Measurements from ENCODE around the gene UBE2E2. TPM values are rescaled to one million over a fixed set of nuclear protein-coding genes. Genes with fewer than 3 reads are reported as not detected.

Gene UBE2E2
- total and polyA plus RNA-seq, 2 donors (not counting 1 experiment from before 2014, with no cell fraction given): 16.0 to 45.0 TPM

GRCh38 chr3:23442598-23443383, 239.7 kb downstream of the UBE2E2 start:
- Mint-ChIP-seq H3K9me3 (ENCODE audit: insufficient read depth) (no peaks in the 10 kb centered on the region), H3K27ac (no peak overlapping the region), H3K4me1 (peaks cover 67% of the 10 kb centered on the region), H3K27me3 (no peaks in the 10 kb centered on the region), H3K4me3 (no peak overlapping the region)
- TF ChIP-seq CTCF (IDR thresholded peaks at IDR 0.05): no peak
- TF ChIP-seq EZH2 (IDR thresholded peaks at IDR 0.05; ENCODE audit: borderline replicate concordance, insufficient read depth, low read depth, low read length, poor library complexity, severe bottlenecking): no peak
- H3K4me2 ChIP-seq (replicated peaks; ENCODE audit: low read depth, low read length, poor library complexity, severe bottlenecking): peak overlapping the region; percentile 30
- DNase-seq: peak; percentile 71
- no peaks in the 10 kb centered on the region for H3K27me3 ChIP-seq (replicated peaks in 1 of 4; ENCODE audit: control extremely low read depth in 1 of 4, control insufficient read depth in 3 of 4, insufficient read depth in 4 of 4, low read length in 3 of 4)
- no peak overlapping the region for H3K9ac ChIP-seq (ENCODE audit: low read length)
- no peak overlapping the region for H2AFZ ChIP-seq (ENCODE audit: insufficient read depth, low read depth, low read length, poor library complexity, severe bottlenecking)
- ATAC-seq (ENCODE audit: low read depth): peak; percentile 92
- peaks cover 27 to 44% of the 10 kb centered on the region in 2 donors for H3K4me1 ChIP-seq (ENCODE audit: control insufficient read depth in 2 of 2, insufficient read depth in 2 of 2, low read length in 2 of 2)
- H4K20me1 ChIP-seq (ENCODE audit: control insufficient read depth, insufficient read depth, low read length, poor library complexity, severe bottlenecking): peaks cover 44% of the 10 kb centered on the region
- intact Hi-C loops (cut with micrococcal nuclease): loop anchor here (2.0 kb wide), 1 partner anchor 14 kb away; no protein-coding TSS in a partner anchor
- no peak overlapping the region for H3K4me3 ChIP-seq (ENCODE audit: control extremely low read depth in 1 of 5, extremely low read depth in 1 of 5, insufficient read depth in 1 of 5, low read depth in 2 of 5, low read length in 4 of 5)
- peaks cover 54% of the 10 kb centered on the region for H3K79me2 ChIP-seq (ENCODE audit: control insufficient read depth, insufficient read depth, low read length)
- no peaks in the 10 kb centered on the region for H3K9me3 ChIP-seq (ENCODE audit: control extremely low read depth in 1 of 3, control insufficient read depth in 2 of 3, insufficient read depth in 1 of 3, low read length in 2 of 3)
- ChIA-PET CTCF (interaction anchor here (1.0 kb wide), 1 partner anchor 24 kb away, joined by 3 read pairs; no protein-coding TSS in a partner anchor), POLR2A (interaction anchor here (0.6 to 1.2 kb wide), 2 partner anchors 9 to 242 kb away, joined by 3 to 5 read pairs; no protein-coding TSS in a partner anchor)
- no peak overlapping the region for H3K27ac ChIP-seq (ENCODE audit: low read length in 2 of 2)
- WGBS (ENCODE audit: insufficient coverage): 50% methylated on average over 2 of the region's 4 CpGs
- no peaks in the 10 kb centered on the region for H3K36me3 ChIP-seq (replicated peaks in 1 of 2; ENCODE audit: control extremely low read depth in 1 of 2, control insufficient read depth in 1 of 2, extremely low read depth in 1 of 2, insufficient read depth in 2 of 2, low read length in 1 of 2)

- H3K9ac ChIP-seq (ENCODE audit: low read length): no peak overlapping the region
- H3K27ac ChIP-seq (ENCODE audit: low read length in 2 of 2): no peak overlapping the region
- no peak overlapping the region for H3K4me3 ChIP-seq (ENCODE audit: control extremely low read depth in 1 of 5, extremely low read depth in 1 of 5, insufficient read depth in 1 of 5, low read depth in 2 of 5, low read length in 4 of 5)
- H3K4me2 ChIP-seq (replicated peaks; ENCODE audit: low read depth, low read length, poor library complexity, severe bottlenecking): no peak overlapping the region
- H4K20me1 ChIP-seq (ENCODE audit: control insufficient read depth, insufficient read depth, low read length, poor library complexity, severe bottlenecking): peaks cover 53% of the 10 kb centered on the region
- CTCF ChIA-PET: no interaction called here
- Mint-ChIP-seq H3K27me3 (no peaks in the 10 kb centered on the region), H3K4me1 (peaks cover 66% of the 10 kb centered on the region), H3K4me3 (no peak overlapping the region), H3K9me3 (ENCODE audit: insufficient read depth) (no peaks in the 10 kb centered on the region), H3K27ac (no peak overlapping the region)
- intact Hi-C loops (cut with micrococcal nuclease): no loop called here
- peaks cover 70% of the 10 kb centered on the region for H3K79me2 ChIP-seq (ENCODE audit: control insufficient read depth, insufficient read depth, low read length)
- TF ChIP-seq CTCF (IDR thresholded peaks at IDR 0.05) (no peak), EZH2 (IDR thresholded peaks at IDR 0.05; ENCODE audit: borderline replicate concordance, insufficient read depth, low read depth, low read length, poor library complexity, severe bottlenecking) (no peak)
- H3K36me3 ChIP-seq (replicated peaks in 1 of 2; ENCODE audit: control extremely low read depth in 1 of 2, control insufficient read depth in 1 of 2, extremely low read depth in 1 of 2, insufficient read depth in 2 of 2, low read length in 1 of 2): no peaks in the 10 kb centered on the region
- peaks cover 23 to 41% of the 10 kb centered on the region in 2 donors for H3K4me1 ChIP-seq (ENCODE audit: control insufficient read depth in 2 of 2, insufficient read depth in 2 of 2, low read length in 2 of 2)
- H3K27me3 ChIP-seq (replicated peaks in 1 of 4; ENCODE audit: control extremely low read depth in 1 of 4, control insufficient read depth in 3 of 4, insufficient read depth in 4 of 4, low read length in 3 of 4): no peaks in the 10 kb centered on the region
- no peak for ATAC-seq (ENCODE audit: low read depth)
- no peak overlapping the region for H2AFZ ChIP-seq (ENCODE audit: insufficient read depth, low read depth, low read length, poor library complexity, severe bottlenecking)
- POLR2A ChIA-PET: no interaction called here
- 100% methylated on average over 1 of the region's 1 CpG for WGBS (ENCODE audit: insufficient coverage)
- no peak for DNase-seq
- no peaks in the 10 kb centered on the region for H3K9me3 ChIP-seq (ENCODE audit: control extremely low read depth in 1 of 3, control insufficient read depth in 2 of 3, insufficient read depth in 1 of 3, low read length in 2 of 3)
Observed at GRCh38 chr3:23444386-23444785, 241.3 kb downstream of the UBE2E2 start.

Data from B cell (primary cell).